HL-60 (cell line): Measurements from ENCODE around the gene SORBS2.
A peak's percentile ranks its signal among the peaks of the same experiment; 100 is the strongest.

Experiments
- DNase-seq, 2 experiments: peaks; one replicate each; pipeline ENCODE4 v3.0.0-alpha.2; 2010 to 2020; ENCODE audit warnings: low read depth in 1 of 2, low spot score in 1 of 2
- H3K27ac ChIP-seq: fragments of 250-450 bp; sonication (Bioruptor Pico); replicated peaks from 2 replicates; pipeline ENCODE4 v1.5.1; 2020; ENCODE audit warnings: mild to moderate bottlenecking, moderate library complexity
- H3K27me3 ChIP-seq: fragments of 250-450 bp; sonication (Bioruptor Pico); 2 replicates; pipeline ENCODE4 v1.5.1; 2021; ENCODE audit warnings: mild to moderate bottlenecking, moderate library complexity; ENCODE audit not compliant: insufficient read depth, poor library complexity, severe bottlenecking
- H3K4me3 ChIP-seq: replicated peaks from 2 replicates; pipeline ENCODE4 v1.5.1; 2011; ENCODE audit warnings: mild to moderate bottlenecking, control low read depth, low read length; ENCODE audit not compliant: insufficient read depth
- CTCF ChIP-seq: IDR thresholded peaks from one replicate; pipeline ENCODE4 v1.5.1; 2011; ENCODE audit warnings: low read length, control low read depth, inconsistent platforms; ENCODE audit not compliant: insufficient read depth
- GABPA ChIP-seq: IDR thresholded peaks from 2 replicates; pipeline ENCODE4 v1.6.1; 2012; ENCODE audit warnings: low read depth
- POLR2AphosphoS5 ChIP-seq: IDR thresholded peaks from 2 replicates; pipeline ENCODE4 v1.6.1; 2012; ENCODE audit warnings: low read depth
- REST ChIP-seq: IDR thresholded peaks from 2 replicates; pipeline ENCODE4 v1.6.1; 2012; ENCODE audit warnings: low read depth; ENCODE audit not compliant: insufficient replicate concordance
- SPI1 ChIP-seq: IDR thresholded peaks from 2 replicates; pipeline ENCODE4 v1.6.1; 2012; ENCODE audit warnings: low read depth, mild to moderate bottlenecking, borderline replicate concordance

SORBS2 gene

GRCh38 chr4:185730849-185731608, 81.0 kb downstream of the SORBS2 start:
- Histone ChIP-seq H3K4me3 (no peak overlapping the region), H3K27ac (no peak overlapping the region), H3K27me3 (no peaks in the 10 kb centered on the region)
- TF ChIP-seq SPI1 (no peak), POLR2AphosphoS5 (no peak), REST (no peak), CTCF (no peak), GABPA (no peak)
- no peak for DNase-seq

- H3K27me3 ChIP-seq = no peaks in the 10 kb centered on the region
- DNase-seq = peak; percentile 2 to 61
- TF ChIP-seq REST (no peak), CTCF (no peak), POLR2AphosphoS5 (no peak), GABPA (no peak), SPI1 (no peak)
- no peak overlapping the region for H3K27ac ChIP-seq
- no peak overlapping the region for H3K4me3 ChIP-seq
Observed at GRCh38 chr4:185730387-185730786, 81.6 kb downstream of the SORBS2 start.

- Histone ChIP-seq H3K27me3 (no peaks in the 10 kb centered on the region), H3K4me3 (no peak overlapping the region), H3K27ac (no peak overlapping the region)
- no peak for DNase-seq
- no peak for TF ChIP-seq GABPA
- no peak for TF ChIP-seq REST
- TF ChIP-seq CTCF = no peak
- no peak for TF ChIP-seq SPI1
Observed at GRCh38 chr4:185729391-185729804, 82.6 kb downstream of the SORBS2 start.
